Measurements from ENCODE around the gene NPTXR. TPM values are rescaled to one million over a fixed set of nuclear protein-coding genes. Genes with fewer than 3 reads are reported as not detected.
"Not testable (repeated sequence)": the region's sequence is repeated elsewhere in the genome, so short reads cannot be mapped to it uniquely, and the experiment has no call there.

The NPTXR gene
- total and polyA plus RNA-seq, 10 donors, result 0.24 to 11.5 (median 4.7) TPM

GRCh38 chr22:38815842-38816241 is 28.0 kb downstream of the NPTXR start:
- peaks cover 0 to 3% (median 1%) of the 10 kb centered on the region in 8 donors for H3K9me3 ChIP-seq
- no peak overlapping the region for H3K27ac ChIP-seq
- no peak overlapping the region for H3K4me3 ChIP-seq
- 33 to 70% (median 50%) methylated on average over 1 of the region's 1 CpG for WGBS, 5 donors
- intact Hi-C loops (cut with DNase I; ENCODE audit: low total_unique reads), result no loop called here
- TF ChIP-seq, protein P1, sequence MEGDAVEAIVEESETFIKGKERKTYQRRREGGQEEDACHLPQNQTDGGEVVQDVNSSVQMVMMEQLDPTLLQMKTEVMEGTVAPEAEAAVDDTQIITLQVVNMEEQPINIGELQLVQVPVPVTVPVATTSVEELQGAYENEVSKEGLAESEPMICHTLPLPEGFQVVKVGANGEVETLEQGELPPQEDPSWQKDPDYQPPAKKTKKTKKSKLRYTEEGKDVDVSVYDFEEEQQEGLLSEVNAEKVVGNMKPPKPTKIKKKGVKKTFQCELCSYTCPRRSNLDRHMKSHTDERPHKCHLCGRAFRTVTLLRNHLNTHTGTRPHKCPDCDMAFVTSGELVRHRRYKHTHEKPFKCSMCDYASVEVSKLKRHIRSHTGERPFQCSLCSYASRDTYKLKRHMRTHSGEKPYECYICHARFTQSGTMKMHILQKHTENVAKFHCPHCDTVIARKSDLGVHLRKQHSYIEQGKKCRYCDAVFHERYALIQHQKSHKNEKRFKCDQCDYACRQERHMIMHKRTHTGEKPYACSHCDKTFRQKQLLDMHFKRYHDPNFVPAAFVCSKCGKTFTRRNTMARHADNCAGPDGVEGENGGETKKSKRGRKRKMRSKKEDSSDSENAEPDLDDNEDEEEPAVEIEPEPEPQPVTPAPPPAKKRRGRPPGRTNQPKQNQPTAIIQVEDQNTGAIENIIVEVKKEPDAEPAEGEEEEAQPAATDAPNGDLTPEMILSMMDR (IDR thresholded peaks at IDR 0.05 in 8 of 11, conservative IDR thresholded peaks at IDR 0.05 in 3 of 11), result no peak
- H3K36me3 ChIP-seq, result no peaks in the 10 kb centered on the region
- no peaks in the 10 kb centered on the region for H3K4me1 ChIP-seq
- H3K27me3 ChIP-seq (replicated peaks in 1 of 7), result peaks cover 0 to 35% (median 0%) of the 10 kb centered on the region in 7 donors
- DNase-seq, result no peak

DNA sequence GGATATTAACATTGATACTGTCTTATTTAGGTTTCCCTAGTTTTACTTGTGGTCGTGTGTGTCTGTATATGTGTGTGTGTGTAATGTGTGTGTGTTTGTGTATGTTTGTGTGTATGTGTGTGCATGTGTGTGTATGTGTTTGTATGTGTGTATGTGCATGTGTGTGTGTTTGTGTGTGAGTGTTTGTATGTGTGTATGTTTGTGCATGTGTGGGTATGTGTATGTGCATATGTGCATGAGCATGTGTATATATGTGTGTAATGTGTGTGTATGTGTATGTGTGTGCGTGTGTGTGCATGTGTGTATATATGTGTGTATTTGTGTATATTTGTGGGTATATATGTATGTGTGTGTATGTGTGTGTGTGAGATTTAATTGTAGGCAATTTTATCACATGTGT is 32.6 kb downstream of the NPTXR start:
- Histone ChIP-seq H3K9me3 (peaks cover 0 to 18% (median 16%) of the 10 kb centered on the region in 8 donors), H3K36me3 (no peaks in the 10 kb centered on the region), H3K4me3 (no peak overlapping the region), H3K27ac (no peak overlapping the region), H3K27me3 (replicated peaks in 1 of 7) (peaks cover 0 to 35% (median 0%) of the 10 kb centered on the region in 7 donors), H3K4me1 (no peaks in the 10 kb centered on the region)
- WGBS, 5 donors, result 78 to 89% (median 87%) methylated on average over 2 of the region's 2 CpGs
- intact Hi-C loops (cut with DNase I; ENCODE audit: low total_unique reads), result no loop called here
- TF ChIP-seq POLR2A (IDR thresholded peaks at IDR 0.05) (no peak), POLR2AphosphoS5 (IDR thresholded peaks at IDR 0.05) (no peak)
- TF ChIP-seq, protein P1 (IDR thresholded peaks at IDR 0.05 in 8 of 11, conservative IDR thresholded peaks at IDR 0.05 in 3 of 11), result no peak
- DNase-seq, result no peak

GRCh38 chr22:38805041-38805593 is 38.7 kb downstream of the NPTXR start:
- 79 to 82% (median 81%) methylated on average over 8 of the region's 8 CpGs for WGBS, 5 donors
- H3K9me3 ChIP-seq; H3K4me1 ChIP-seq; H3K27ac ChIP-seq; H3K36me3 ChIP-seq; intact Hi-C loops (cut with DNase I; ENCODE audit: low total_unique reads); H3K4me3 ChIP-seq; DNase-seq: not testable (repeated sequence)
- H3K27me3 ChIP-seq (replicated peaks in 1 of 7), result peaks cover 0 to 22% (median 0%) of the 10 kb centered on the region in 7 donors

GRCh38 chr22:38802671-38803121 is 41.1 kb downstream of the NPTXR start:
- peaks cover 0 to 9% (median 4%) of the 10 kb centered on the region in 8 donors for H3K9me3 ChIP-seq
- TF ChIP-seq POLR2A (IDR thresholded peaks at IDR 0.05) (no peak), POLR2AphosphoS5 (IDR thresholded peaks at IDR 0.05) (no peak)
- TF ChIP-seq, protein P1 (IDR thresholded peaks at IDR 0.05 in 8 of 11, conservative IDR thresholded peaks at IDR 0.05 in 3 of 11), result no peak
- intact Hi-C loops (cut with DNase I; ENCODE audit: low total_unique reads), result no loop called here
- H3K27ac ChIP-seq, result no peak overlapping the region
- no peaks in the 10 kb centered on the region for H3K36me3 ChIP-seq
- no peak overlapping the region for H3K4me3 ChIP-seq
- no peaks in the 10 kb centered on the region for H3K4me1 ChIP-seq
- DNase-seq, result no peak
- H3K27me3 ChIP-seq (replicated peaks in 1 of 7), result peaks cover 0 to 34% (median 3%) of the 10 kb centered on the region in 7 donors
- 35 to 50% (median 40%) methylated on average over 10 of the region's 10 CpGs for WGBS, 5 donors

All from spleen (tissue), 11 donors.